ENCODE measurements around the gene COX8A.
"Not testable (repeated sequence)": the region's sequence is repeated elsewhere in the genome, so short reads cannot be mapped to it uniquely, and the experiment has no call there.

Gene COX8A

GRCh38 chr11:63942803-63943202 lies 31.6 kb upstream of the COX8A start:
- Histone ChIP-seq H3K27ac (ENCODE audit: low read length) (no peak overlapping the region), H3K4me1 (ENCODE audit: control insufficient read depth in 1 of 2, insufficient read depth in 2 of 2, low read length in 2 of 2) (peaks cover 14 to 24% of the 10 kb centered on the region in 2 donors), H3K27me3 (ENCODE audit: low read depth, low read length) (no peaks in the 10 kb centered on the region)

GRCh38 chr11:63944987-63945386 lies 29.4 kb upstream of the COX8A start:
- no peak overlapping the region for H3K4me3 ChIP-seq (ENCODE audit: low read depth in 1 of 2, low read length in 2 of 2)
- H3K4me1 ChIP-seq (ENCODE audit: control insufficient read depth in 1 of 2, insufficient read depth in 2 of 2, low read length in 2 of 2): peaks cover 12 to 13% of the 10 kb centered on the region in 2 donors
- H3K36me3 ChIP-seq (ENCODE audit: control insufficient read depth in 1 of 2, insufficient read depth in 2 of 2, low read length in 2 of 2): peaks cover 4 to 10% of the 10 kb centered on the region in 2 donors
- H3K27me3 ChIP-seq (ENCODE audit: low read depth, low read length): no peaks in the 10 kb centered on the region
- H3K27ac ChIP-seq (ENCODE audit: low read length): peak overlapping the region; percentile 19
- H3K9me3 ChIP-seq (ENCODE audit: control insufficient read depth in 1 of 2, low read length in 2 of 2): no peaks in the 10 kb centered on the region

More at GRCh38 chr11:63942803-63943202, 31.6 kb upstream of the COX8A start:
- Histone ChIP-seq H3K9me3 (ENCODE audit: control insufficient read depth in 1 of 2, low read length in 2 of 2) (no peaks in the 10 kb centered on the region), H3K36me3 (ENCODE audit: control insufficient read depth in 1 of 2, insufficient read depth in 2 of 2, low read length in 2 of 2) (peaks cover 4 to 10% of the 10 kb centered on the region in 2 donors), H3K4me3 (ENCODE audit: low read depth in 1 of 2, low read length in 2 of 2) (no peak overlapping the region)

- Histone ChIP-seq H3K27ac (ENCODE audit: low read length) (peak overlapping the region; percentile 19), H3K4me3 (ENCODE audit: low read depth in 1 of 2, low read length in 2 of 2) (peak overlapping the region; percentile 33 to 40), H3K36me3 (ENCODE audit: control insufficient read depth in 1 of 2, insufficient read depth in 2 of 2, low read length in 2 of 2) (peaks cover 4 to 10% of the 10 kb centered on the region in 2 donors)
Observed at GRCh38 chr11:63945477-63946163, 28.8 kb upstream of the COX8A start.

GRCh38 chr11:63951779-63952536 lies 22.5 kb upstream of the COX8A start:
- Histone ChIP-seq H3K27me3 (ENCODE audit: low read depth, low read length) (no peaks in the 10 kb centered on the region), H3K27ac (ENCODE audit: low read length) (no peak overlapping the region), H3K9me3 (ENCODE audit: control insufficient read depth in 1 of 2, low read length in 2 of 2) (no peaks in the 10 kb centered on the region), H3K4me1 (ENCODE audit: control insufficient read depth in 1 of 2, insufficient read depth in 2 of 2, low read length in 2 of 2) (no peaks in the 10 kb centered on the region), H3K4me3 (ENCODE audit: low read depth in 1 of 2, low read length in 2 of 2) (no peak overlapping the region), H3K36me3 (ENCODE audit: control insufficient read depth in 1 of 2, insufficient read depth in 2 of 2, low read length in 2 of 2) (peaks cover 33 to 43% of the 10 kb centered on the region in 2 donors)

More at GRCh38 chr11:63945477-63946163, 28.8 kb upstream of the COX8A start:
- peaks cover 10 to 12% of the 10 kb centered on the region in 2 donors for H3K4me1 ChIP-seq (ENCODE audit: control insufficient read depth in 1 of 2, insufficient read depth in 2 of 2, low read length in 2 of 2)
- H3K9me3 ChIP-seq (ENCODE audit: control insufficient read depth in 1 of 2, low read length in 2 of 2): no peaks in the 10 kb centered on the region
- no peaks in the 10 kb centered on the region for H3K27me3 ChIP-seq (ENCODE audit: low read depth, low read length)

- Histone ChIP-seq H3K27me3 (ENCODE audit: low read depth, low read length) (no peaks in the 10 kb centered on the region), H3K9me3 (ENCODE audit: control insufficient read depth in 1 of 2, low read length in 2 of 2) (no peaks in the 10 kb centered on the region), H3K4me1 (ENCODE audit: control insufficient read depth in 1 of 2, insufficient read depth in 2 of 2, low read length in 2 of 2) (no peaks in the 10 kb centered on the region), H3K27ac (ENCODE audit: low read length) (no peak overlapping the region), H3K36me3 (ENCODE audit: control insufficient read depth in 1 of 2, insufficient read depth in 2 of 2, low read length in 2 of 2) (peaks cover 33 to 42% of the 10 kb centered on the region in 2 donors), H3K4me3 (ENCODE audit: low read depth in 1 of 2, low read length in 2 of 2) (no peak overlapping the region)
Observed at GRCh38 chr11:63952570-63952969, 21.9 kb upstream of the COX8A start.

- H3K9me3 ChIP-seq (ENCODE audit: control insufficient read depth in 1 of 2, low read length in 2 of 2): no peaks in the 10 kb centered on the region
- no peak overlapping the region for H3K27ac ChIP-seq (ENCODE audit: low read length)
- no peaks in the 10 kb centered on the region for H3K27me3 ChIP-seq (ENCODE audit: low read depth, low read length)
- H3K36me3 ChIP-seq (ENCODE audit: control insufficient read depth in 1 of 2, insufficient read depth in 2 of 2, low read length in 2 of 2): peaks cover 33% of the 10 kb centered on the region in 2 donors
- H3K4me3 ChIP-seq (ENCODE audit: low read depth in 1 of 2, low read length in 2 of 2): no peak overlapping the region
- H3K4me1 ChIP-seq (ENCODE audit: control insufficient read depth in 1 of 2, insufficient read depth in 2 of 2, low read length in 2 of 2): peaks cover 0 to 11% of the 10 kb centered on the region in 2 donors
Observed at GRCh38 chr11:63958008-63958407, 16.4 kb upstream of the COX8A start.

GRCh38 chr11:63961608-63962412 lies 12.6 kb upstream of the COX8A start:
- Histone ChIP-seq H3K4me3 (ENCODE audit: low read depth in 1 of 2, low read length in 2 of 2) (no peak overlapping the region), H3K27ac (ENCODE audit: low read length) (no peak overlapping the region), H3K9me3 (ENCODE audit: control insufficient read depth in 1 of 2, low read length in 2 of 2) (no peaks in the 10 kb centered on the region), H3K4me1 (ENCODE audit: control insufficient read depth in 1 of 2, insufficient read depth in 2 of 2, low read length in 2 of 2) (peaks cover 0 to 11% of the 10 kb centered on the region in 2 donors), H3K27me3 (ENCODE audit: low read depth, low read length) (no peaks in the 10 kb centered on the region), H3K36me3 (ENCODE audit: control insufficient read depth in 1 of 2, insufficient read depth in 2 of 2, low read length in 2 of 2) (no peaks in the 10 kb centered on the region)

- H3K36me3 ChIP-seq (ENCODE audit: control insufficient read depth in 1 of 2, insufficient read depth in 2 of 2, low read length in 2 of 2); H3K27ac ChIP-seq (ENCODE audit: low read length); H3K27me3 ChIP-seq (ENCODE audit: low read depth, low read length); H3K9me3 ChIP-seq (ENCODE audit: control insufficient read depth in 1 of 2, low read length in 2 of 2); H3K4me3 ChIP-seq (ENCODE audit: low read depth in 1 of 2, low read length in 2 of 2): not testable (repeated sequence)
- peaks cover 0 to 11% of the 10 kb centered on the region in 2 donors for H3K4me1 ChIP-seq (ENCODE audit: control insufficient read depth in 1 of 2, insufficient read depth in 2 of 2, low read length in 2 of 2)
Observed at GRCh38 chr11:63963895-63964294, 10.5 kb upstream of the COX8A start.

- Histone ChIP-seq H3K4me1 (ENCODE audit: control insufficient read depth in 1 of 2, insufficient read depth in 2 of 2, low read length in 2 of 2) (peaks cover 0 to 10% of the 10 kb centered on the region in 2 donors), H3K27ac (ENCODE audit: low read length) (no peak overlapping the region), H3K4me3 (ENCODE audit: low read depth in 1 of 2, low read length in 2 of 2) (no peak overlapping the region), H3K9me3 (ENCODE audit: control insufficient read depth in 1 of 2, low read length in 2 of 2) (no peaks in the 10 kb centered on the region), H3K36me3 (ENCODE audit: control insufficient read depth in 1 of 2, insufficient read depth in 2 of 2, low read length in 2 of 2) (no peaks in the 10 kb centered on the region), H3K27me3 (ENCODE audit: low read depth, low read length) (no peaks in the 10 kb centered on the region)
Observed at GRCh38 chr11:63966444-63966843, 8.0 kb upstream of the COX8A start.

- Histone ChIP-seq H3K4me1 (ENCODE audit: control insufficient read depth in 1 of 2, insufficient read depth in 2 of 2, low read length in 2 of 2) (peaks cover 0 to 4% of the 10 kb centered on the region in 2 donors), H3K36me3 (ENCODE audit: control insufficient read depth in 1 of 2, insufficient read depth in 2 of 2, low read length in 2 of 2) (no peaks in the 10 kb centered on the region), H3K9me3 (ENCODE audit: control insufficient read depth in 1 of 2, low read length in 2 of 2) (no peaks in the 10 kb centered on the region), H3K27me3 (ENCODE audit: low read depth, low read length) (no peaks in the 10 kb centered on the region), H3K27ac (ENCODE audit: low read length) (no peak overlapping the region), H3K4me3 (ENCODE audit: low read depth in 1 of 2, low read length in 2 of 2) (no peak overlapping the region)
Observed at GRCh38 chr11:63969461-63969860, 5.0 kb upstream of the COX8A start.

GRCh38 chr11:63970902-63971301 lies 3.5 kb upstream of the COX8A start:
- Histone ChIP-seq H3K4me3 (ENCODE audit: low read depth in 1 of 2, low read length in 2 of 2) (no peak overlapping the region), H3K27me3 (ENCODE audit: low read depth, low read length) (no peaks in the 10 kb centered on the region), H3K36me3 (ENCODE audit: control insufficient read depth in 1 of 2, insufficient read depth in 2 of 2, low read length in 2 of 2) (peaks cover 0 to under 1% of the 10 kb centered on the region in 2 donors)

More at GRCh38 chr11:63970902-63971301, 3.5 kb upstream of the COX8A start:
- peaks cover 2 to 12% of the 10 kb centered on the region in 2 donors for H3K4me1 ChIP-seq (ENCODE audit: control insufficient read depth in 1 of 2, insufficient read depth in 2 of 2, low read length in 2 of 2)
- H3K9me3 ChIP-seq (ENCODE audit: control insufficient read depth in 1 of 2, low read length in 2 of 2): no peaks in the 10 kb centered on the region
- H3K27ac ChIP-seq (ENCODE audit: low read length): no peak overlapping the region
